GM21367 (cell line): ENCODE results near the gene RNF152.
"Not testable (repeated sequence)": the region's sequence is repeated elsewhere in the genome, so short reads cannot be mapped to it uniquely, and the experiment has no call there.

Experiments used
- ATAC-seq: cut with Tn5 transposase; IDR thresholded peaks from one replicate; pipeline ENCODE4 v1.9.1; 2021; ENCODE audit not compliant: unreplicated experiment

Gene RNF152

DNA sequence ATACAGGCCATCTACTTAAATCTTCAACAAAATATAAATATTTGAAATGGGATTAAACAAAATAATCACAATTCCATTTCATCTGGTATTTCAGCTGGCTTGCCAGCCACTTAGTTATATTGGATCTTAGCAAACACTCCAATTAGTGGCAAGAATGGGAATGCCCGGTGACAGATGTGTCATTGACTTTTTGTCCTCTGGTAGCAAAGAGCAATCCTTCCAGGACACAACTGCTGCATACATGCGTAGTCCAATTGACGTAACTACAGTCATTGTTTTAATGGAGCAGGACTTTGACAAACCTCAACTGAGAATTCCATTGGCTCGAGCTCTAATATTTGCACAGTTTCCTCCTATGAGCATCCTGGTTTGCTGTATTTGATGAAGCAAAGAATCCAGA, 69.9 kb downstream of the RNF152 start:
- ATAC-seq = no peak

DNA sequence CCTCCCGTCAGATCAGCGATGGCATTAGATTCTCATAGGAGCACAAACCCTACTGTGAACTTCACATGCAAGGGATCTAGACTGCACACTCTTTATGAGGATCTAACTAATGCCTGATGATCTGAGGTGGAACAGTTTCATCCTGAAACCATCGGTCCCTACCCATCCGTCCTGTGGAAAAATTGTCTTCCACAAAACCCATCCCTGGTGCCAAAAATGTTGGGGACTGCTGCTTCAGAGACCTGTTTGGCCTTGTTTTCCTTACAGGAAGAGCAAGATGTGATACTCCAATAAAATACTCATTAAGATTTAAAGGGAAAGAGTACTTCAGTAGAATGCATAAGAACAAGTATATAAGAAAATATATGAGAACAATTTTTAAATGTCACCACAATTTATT, 71.1 kb downstream of the RNF152 start:
- ATAC-seq = no peak

DNA sequence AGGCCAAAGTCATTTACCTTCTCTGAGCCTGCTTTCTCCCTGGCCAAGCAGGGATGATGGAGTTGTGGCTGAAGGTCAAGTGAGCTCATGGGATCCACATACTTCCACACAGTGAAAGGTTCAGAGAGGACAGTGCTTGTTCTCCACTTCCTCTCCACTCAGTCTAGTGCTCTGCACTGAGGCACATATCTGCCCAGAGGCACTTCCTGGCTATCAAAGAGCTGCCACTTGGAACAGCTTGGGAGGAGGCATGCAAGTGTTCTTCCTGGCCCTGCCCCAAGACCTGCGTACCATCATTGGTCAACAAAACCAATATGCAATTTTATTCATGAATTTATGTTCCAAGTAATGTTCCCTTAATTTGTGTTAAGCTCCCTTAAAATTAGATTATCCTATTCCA, 71.9 kb downstream of the RNF152 start:
- ATAC-seq = no peak

DNA sequence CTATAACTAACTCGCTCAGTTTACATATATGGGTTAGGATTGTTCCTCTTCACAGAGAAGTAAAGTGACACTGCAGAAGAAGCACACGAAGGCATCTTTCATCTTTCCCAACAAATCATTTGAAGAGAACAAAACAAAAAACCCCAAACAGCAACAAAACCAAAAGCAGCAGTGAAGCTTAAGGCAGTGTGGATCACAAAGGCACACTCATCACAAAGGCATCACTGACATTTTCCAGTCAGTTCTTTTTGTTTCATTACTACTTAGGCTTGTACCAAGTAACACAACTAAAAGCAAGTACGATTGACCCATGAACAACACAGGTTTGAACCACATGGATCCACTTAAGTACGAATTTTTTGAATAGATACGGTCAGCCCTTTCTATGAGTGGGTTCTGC, 75.7 kb downstream of the RNF152 start:
- no peak for ATAC-seq

DNA sequence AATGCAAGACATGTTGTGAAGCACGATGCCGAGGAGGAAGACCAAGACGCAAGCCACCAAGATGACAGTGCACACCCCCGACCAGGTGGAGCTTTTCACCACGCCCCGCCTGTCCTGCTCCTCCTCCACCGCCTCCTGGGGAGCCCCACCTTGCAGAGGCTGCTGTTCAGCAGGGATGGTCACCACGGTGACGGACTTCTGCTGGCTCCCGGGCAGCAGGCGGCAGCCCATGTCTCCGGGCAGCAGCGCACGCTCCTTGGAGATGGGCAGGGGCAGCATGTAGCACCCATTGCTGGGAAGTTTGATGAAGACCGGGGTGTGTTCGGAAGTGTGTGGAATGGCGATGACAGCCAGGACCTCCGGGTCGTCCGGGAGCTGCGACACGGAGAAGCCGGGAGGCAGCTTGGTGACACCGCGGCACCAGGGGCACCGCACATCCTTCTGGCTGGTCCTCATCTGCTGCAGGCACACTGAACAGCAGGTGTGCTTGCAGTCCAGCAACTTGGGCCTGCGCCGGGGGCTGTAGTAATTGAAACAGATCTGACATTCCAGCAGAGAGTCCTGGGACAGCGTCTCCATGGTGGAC, 76.8 kb downstream of the RNF152 start:
- ATAC-seq = no peak

DNA sequence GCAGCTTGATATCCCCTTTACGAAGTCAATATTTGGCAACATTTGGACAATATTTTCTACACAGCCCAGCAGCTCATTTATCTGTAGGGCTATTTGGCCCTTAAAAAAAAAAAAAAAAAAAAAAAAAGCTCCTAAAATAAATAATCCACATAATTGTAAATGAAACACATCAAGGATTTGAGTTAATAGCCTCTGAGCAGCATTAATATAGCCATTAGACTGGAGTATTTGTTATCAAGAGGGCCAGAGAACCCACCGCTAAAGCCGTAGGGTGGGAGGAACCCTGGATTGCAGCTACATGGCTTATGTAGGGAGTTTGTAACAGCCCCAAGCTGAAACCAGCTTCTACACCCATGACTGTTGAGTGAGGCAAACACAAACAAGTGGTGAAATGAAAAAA, 84.5 kb downstream of the RNF152 start:
- no peak for ATAC-seq

DNA sequence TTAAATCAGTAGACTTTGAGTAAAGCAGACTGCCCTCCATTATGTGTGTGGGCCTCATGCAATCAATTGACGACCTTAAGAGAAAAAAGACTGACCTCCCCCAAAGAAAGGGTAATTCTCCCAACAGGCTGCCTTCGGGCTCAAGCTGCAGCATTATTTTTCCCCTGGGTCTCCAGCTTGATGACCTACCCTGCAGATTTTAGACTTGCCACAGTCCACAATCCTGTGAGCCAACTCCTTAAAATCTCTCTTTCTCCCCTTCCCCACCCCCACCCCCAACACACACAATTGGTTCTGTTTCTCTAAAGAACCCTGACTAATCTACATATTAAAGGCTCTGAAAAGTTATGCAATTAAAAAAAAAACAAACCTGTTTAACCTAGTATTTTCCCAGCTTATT, 89.4 kb downstream of the RNF152 start:
- no peak for ATAC-seq

DNA sequence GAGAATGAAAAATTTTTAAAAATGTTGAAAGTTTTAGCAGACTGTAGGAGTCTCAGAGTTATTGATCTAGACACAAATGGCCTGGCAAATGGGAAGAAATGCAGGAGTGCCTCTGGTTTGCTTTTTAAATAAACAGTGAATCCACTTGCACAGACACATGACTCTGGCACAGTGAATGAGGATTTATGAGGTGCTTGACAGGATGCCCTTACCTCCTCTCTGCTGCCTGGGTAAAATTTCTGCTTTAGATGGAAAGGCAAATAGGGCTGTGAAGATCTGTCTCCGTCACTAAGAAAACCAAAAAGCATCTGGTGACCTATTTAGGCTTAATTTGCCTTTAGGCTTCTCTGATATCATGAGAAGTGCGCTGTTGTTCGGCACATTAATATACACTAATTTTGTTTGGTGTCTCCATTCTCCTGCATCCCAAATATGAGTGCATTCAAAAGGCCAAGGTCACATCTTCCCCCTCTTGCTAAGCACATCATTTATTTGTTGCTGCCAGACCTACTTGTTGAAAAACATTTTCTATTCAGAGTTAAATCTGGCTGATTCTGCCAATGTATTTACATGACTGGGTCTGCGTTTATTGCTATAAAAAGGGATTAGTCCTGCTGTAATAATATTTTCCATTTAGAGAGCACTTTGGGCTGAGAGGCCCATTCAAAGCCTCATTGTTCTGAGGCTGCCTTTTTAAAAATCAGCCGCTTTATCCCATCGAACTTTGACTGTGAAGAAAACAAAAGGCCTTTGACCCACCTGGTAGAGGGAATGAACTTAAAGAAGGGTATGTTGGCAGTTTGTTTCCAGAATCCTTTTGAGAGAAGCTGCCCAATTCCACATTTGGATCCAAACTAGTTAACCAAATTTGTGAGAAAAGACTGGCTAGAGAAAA, 94.9 kb downstream of the RNF152 start:
- no peak for ATAC-seq

DNA sequence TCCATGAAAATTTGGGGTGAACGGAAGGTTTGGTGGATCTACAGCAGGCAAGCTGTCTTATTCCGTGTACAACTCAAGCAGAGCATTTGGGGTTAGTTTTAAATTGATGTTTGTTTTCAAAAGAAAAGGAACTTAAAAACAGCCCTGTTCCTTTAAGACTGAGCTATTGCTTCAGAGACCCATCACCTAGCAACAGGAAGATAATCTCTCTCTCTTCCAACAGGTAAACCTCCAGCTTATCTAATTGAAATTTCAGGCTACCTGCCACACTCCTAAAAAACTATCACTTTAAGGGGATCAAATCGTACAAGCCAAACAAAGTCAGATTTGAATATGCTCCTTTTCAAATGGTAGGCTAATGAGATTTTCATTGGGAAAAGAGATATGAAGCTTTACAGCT, 101.8 kb downstream of the RNF152 start:
- no peak for ATAC-seq

DNA sequence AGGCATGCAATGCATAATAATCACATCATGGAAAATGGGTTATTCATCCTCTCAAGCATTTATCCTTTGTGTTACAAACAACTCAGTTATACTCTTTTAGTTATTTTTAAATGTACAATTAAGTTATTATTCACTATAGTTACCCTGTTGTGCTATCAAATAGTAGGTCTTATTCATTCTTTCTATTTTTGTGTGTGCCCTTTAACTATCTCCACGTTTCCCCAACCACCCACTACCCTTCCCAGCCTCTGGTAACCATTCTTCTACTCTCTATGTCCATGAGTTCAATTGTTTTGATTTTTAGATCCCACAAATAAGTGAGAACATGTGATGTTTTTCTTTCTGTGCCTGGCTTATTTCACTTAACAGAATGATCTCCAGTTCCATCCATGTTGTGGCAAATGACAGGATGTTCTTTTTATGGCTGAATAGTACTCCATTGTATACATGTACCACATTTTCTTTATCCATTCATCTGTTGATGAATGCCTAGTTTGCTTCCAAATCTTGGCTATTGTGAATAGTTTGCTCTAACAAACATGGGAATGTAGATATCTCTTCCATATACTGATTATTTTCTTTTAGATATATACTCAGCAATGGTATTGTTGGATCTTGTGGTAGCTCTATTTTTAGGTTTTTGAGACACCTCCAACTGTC, 105.7 kb downstream of the RNF152 start:
- not testable (repeated sequence) for ATAC-seq

DNA sequence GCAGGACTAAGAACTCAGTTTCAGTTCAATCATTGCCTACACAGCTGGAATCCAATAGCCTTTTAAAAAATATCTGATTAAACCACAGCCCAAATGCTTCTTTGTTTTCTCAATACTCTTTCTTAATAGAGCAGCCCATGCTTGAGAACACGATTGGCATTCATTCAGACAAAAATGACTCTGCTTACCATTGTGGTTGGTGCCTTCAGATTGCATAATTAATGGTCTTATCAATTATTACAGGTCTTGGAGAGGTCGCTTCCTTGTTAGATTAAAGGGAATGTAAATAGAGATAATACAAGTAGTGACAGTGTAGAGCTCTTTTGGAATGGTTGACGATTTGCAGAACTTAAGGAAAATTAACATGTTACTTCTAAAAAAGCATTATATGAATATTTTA, 107.2 kb downstream of the RNF152 start:
- no peak for ATAC-seq

DNA sequence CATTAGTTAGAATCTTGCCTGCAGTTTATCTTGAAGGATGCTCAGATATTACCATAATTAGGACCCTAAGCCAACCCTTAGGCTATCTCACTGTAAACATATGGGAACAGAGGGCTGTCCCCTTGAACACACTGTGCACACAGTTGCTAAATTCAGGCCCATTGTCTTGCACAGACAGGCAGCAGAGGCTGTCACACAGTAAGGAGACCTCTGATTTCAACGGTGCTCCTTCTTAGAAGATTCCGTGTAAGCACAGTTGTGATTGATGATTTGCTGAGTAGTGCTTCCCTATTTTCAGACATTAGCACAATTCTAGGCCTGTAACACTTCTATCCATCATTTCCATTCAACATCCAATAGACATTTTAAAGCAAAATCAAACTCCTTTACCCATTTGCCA, 108.0 kb downstream of the RNF152 start:
- no peak for ATAC-seq

DNA sequence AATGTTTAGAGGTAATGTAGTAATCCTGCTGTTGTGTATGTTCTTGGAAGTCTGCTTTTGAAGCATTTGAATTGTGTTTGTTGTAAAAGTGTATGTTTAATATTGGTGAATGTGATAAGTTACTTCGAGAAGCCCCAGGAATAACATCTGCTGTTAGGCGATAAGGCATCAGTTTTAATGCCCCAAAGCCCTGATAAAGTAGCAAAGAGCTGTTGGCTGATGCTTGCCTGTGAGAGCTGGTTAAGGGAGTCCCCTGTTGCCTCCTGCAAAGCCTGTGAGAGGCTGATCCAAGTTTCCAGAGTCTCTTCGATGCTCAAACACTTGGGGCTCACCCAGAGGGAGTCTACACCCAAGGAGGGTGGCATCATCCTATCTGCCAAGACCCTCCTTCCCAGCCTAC, 110.3 kb downstream of the RNF152 start:
- no peak for ATAC-seq

DNA sequence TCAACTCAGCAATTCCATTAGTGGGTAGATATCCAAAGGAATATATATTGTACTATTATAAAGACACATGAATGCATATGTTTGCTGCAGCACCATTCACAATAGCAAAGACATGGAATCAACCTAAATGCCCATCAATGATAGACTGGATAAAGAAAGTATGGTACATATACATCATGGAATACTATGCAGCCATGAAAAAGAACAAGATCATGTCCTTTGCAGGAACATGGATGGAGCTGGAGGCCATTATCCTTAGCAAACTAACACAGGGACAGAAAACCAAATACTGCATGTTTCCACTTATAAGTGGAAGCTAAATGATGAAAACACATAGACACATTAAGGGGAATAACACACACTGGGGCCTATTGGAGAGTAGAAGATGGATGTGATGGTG, 116.6 kb downstream of the RNF152 start:
- ATAC-seq = not testable (repeated sequence)

DNA sequence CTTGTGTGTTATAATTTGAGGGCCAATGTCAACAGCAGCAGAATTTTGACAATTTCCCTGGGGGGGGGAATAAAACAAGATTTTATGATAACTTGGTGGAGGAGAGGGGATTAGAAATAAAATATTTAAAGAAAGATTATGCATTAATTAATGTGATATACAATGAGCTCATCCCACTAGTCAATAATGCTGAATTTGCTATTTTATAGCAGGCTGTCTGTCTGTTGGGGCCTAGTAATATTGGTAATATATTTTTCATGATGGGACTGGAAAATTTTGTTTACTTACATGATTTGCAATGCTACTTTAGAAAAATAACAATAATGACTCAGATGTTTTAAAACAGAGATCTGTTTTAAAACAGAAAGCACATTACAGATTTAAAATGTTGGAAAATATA, 118.0 kb downstream of the RNF152 start:
- ATAC-seq = no peak

DNA sequence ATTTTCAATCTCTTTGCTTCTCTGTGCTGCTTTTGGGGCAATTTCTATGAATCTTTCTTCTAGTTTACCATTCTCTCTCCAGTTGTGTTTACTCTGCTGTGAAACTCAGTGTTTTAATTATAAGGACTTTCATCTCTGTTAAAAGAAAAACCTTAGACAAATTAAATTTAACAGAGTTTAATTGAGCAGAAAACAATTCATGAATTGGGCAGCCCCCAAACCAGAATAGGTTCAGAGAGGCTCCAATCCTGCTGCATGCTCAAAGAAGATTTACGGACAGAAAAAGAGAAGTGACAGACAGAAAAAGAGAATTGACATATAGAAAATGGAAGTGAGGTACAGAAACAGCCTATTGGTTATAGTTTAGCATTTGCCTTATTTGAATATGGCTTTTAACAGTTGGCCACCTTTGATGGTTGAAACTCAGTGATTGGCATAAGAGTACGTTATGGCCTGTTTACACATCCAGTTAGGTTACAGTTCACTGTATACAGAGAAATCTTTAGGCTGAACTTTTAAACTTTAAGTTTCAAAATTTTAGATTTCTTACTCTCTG, 120.4 kb downstream of the RNF152 start:
- no peak for ATAC-seq

DNA sequence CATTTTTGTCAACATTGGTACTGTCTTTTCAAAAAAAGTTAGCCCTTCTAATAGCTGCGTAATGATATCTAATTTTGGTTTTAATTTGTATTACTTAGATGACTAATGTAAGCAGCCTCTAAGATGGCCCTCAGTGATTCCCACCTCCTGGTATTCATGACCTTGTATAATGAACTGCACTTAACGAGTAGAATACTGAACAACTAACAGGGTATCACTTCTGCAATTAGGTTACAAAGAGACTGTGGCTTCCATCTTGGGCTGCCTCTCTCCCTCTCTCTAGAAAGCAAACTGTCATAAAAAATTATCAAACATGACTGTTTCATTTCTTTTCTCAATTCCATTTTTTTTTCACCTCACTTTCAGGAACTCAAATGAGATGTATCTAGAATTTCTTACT, 120.9 kb downstream of the RNF152 start:
- ATAC-seq = peak; percentile 67

DNA sequence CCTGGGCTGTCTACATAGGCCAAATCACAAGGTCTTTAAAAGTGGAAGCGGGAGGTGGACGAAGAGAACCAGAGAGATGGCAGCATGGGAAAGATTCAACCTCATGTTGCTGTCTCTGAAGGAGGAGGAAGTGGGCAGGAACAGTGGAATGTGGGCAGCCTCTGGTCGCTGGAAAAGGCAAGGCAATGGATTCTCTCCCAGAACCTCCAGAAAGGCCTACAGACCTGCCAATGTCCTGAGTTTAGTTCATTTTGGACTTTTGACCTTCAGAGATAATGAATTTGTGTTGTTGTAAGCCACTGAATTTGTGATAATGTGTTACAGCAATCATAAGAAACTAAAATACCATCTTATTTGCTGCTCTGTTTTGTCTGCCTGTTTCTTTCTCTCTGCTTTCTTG, 122.5 kb downstream of the RNF152 start:
- no peak for ATAC-seq

DNA sequence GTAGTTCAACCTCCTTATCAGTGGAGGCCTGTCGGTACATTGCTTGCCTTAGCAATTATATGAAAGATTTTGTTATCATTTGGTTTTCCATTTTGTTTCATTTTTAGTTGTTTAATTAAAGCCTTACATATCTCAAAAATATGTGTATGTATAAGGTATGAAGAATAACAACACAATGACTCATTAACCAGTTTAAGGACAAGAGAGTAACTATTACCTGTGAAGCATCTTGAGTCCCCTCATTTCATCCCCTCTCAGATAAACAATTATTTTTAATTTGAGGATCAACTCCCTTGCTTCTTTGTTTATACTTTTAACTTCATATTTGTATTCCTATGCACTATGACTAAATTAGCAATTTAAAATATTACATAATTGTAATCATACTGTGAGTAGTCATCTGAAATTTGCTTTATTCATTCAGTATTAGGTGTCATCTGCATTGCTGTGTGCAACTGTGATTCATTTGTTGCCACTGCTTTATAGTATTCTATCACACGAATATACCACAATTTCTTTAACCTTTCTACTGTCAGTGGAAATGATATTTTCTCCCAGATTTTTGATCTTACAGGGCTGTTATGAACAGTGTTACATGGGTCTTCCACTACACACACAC, 126.4 kb downstream of the RNF152 start:
- ATAC-seq = no peak

DNA sequence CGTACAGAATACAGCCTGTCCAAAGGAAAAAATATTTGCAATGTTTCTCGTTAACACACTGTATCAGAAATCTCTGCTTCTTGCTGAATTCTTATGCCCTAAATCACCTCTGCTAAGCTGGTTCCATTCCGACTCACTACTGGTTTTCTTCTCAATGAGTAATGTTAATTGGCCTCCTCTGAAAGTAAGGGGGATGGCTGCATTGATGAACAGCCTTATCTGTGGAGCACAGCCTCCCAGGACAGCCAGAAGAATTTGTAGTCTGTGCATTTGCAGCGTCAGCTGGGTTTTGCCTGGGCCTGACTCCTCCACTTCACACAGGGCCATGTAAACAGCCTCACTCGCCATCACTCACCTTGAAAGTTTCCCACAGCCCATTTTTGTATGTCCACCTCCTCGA, 127.7 kb downstream of the RNF152 start:
- no peak for ATAC-seq

DNA sequence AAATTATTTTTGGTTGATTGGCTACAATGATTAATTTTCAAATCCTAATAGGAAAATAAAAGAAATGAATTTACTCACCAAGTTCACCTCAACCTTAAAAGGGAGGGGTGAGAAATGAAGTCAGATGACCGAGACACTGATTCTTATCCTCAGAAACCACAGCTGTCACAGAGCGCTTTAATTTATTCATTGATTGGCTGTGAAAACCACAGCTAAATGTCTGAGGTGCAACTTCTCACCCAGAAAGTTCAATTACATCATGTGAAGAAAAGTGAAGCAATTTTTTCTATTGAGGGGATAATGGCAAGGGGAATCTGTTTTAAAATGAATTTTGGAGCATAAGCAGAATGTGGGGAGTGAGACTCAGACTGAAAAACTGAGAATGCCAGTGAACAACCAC, 128.4 kb downstream of the RNF152 start:
- no peak for ATAC-seq
